ENCODE results near the gene INPP4B. TPM values are rescaled to one million over a fixed set of nuclear protein-coding genes. Genes with fewer than 3 reads are reported as not detected.

The INPP4B gene
- total RNA-seq, 1 experiment from 2014 or later: 0.07 TPM

GRCh38 chr4:142452161-142452855 lies 393.8 kb downstream of the INPP4B start:
- no peaks in the 10 kb centered on the region for H3K79me1 ChIP-seq (ENCODE audit: insufficient read depth, low read depth, low read length, poor library complexity, severe bottlenecking)
- no peak overlapping the region for H3K56ac ChIP-seq (ENCODE audit: insufficient read length, low read depth, low read length)
- H4K5ac ChIP-seq (ENCODE audit: insufficient read length, low read depth, low read length): no peak overlapping the region
- no peak overlapping the region for H2AFZ ChIP-seq (ENCODE audit: low read length)
- no peak overlapping the region for H2BK5ac ChIP-seq (ENCODE audit: insufficient read length, low read length)
- no peak overlapping the region for H3K23ac ChIP-seq (ENCODE audit: insufficient read length, low read depth, low read length)
- no peak overlapping the region for H4K8ac ChIP-seq (replicated peaks; ENCODE audit: insufficient read length, low read depth, low read length)
- H3K27ac Mint-ChIP-seq: no peak overlapping the region
- no peak overlapping the region for H3K14ac ChIP-seq (ENCODE audit: insufficient read depth, low read length)
- no peak for DNase-seq
- no peaks in the 10 kb centered on the region for H4K20me1 ChIP-seq (ENCODE audit: control insufficient read depth, insufficient read depth, insufficient read length)
- TF ChIP-seq CTCF (conservative IDR thresholded peaks at IDR 0.05): no peak
- no peak overlapping the region for H3K27ac ChIP-seq (ENCODE audit: insufficient read length, low read depth, low read length)
- H3K9me3 Mint-ChIP-seq: no peaks in the 10 kb centered on the region
- no peak overlapping the region for H3K4me2 ChIP-seq (ENCODE audit: insufficient read depth, insufficient read length, low read length)
- no peak overlapping the region for H2BK120ac ChIP-seq (ENCODE audit: low read depth, low read length, poor library complexity, severe bottlenecking)
- no peaks in the 10 kb centered on the region for H3K9me3 ChIP-seq (ENCODE audit: control insufficient read depth, low read depth, low read length)
- no peak overlapping the region for H2BK20ac ChIP-seq (ENCODE audit: low read depth, low read length, poor library complexity, severe bottlenecking)
- no peak overlapping the region for H3T11ph ChIP-seq (ENCODE audit: low read length)
- H3K36me3 Mint-ChIP-seq (ENCODE audit: insufficient read depth in 1 of 3, low read depth in 3 of 3): no peaks in the 10 kb centered on the region
- no peak overlapping the region for H4K91ac ChIP-seq (ENCODE audit: insufficient read length, low read depth, low read length)
- no CpG with 5 or more reads among the region's 6 CpGs for WGBS (ENCODE audit: extremely low coverage, insufficient read length, low lambda C conversion rate)
- H2BK12ac ChIP-seq (ENCODE audit: insufficient read length, low read depth, low read length): no peak overlapping the region
- no peak overlapping the region for H3K4ac ChIP-seq (ENCODE audit: low read depth, low read length)
- no peaks in the 10 kb centered on the region for H3K27me3 Mint-ChIP-seq (ENCODE audit: low read depth)
- no peak overlapping the region for H2BK15ac ChIP-seq (ENCODE audit: low read depth, low read length)
- no peaks in the 10 kb centered on the region for H3K27me3 ChIP-seq (ENCODE audit: insufficient read depth, low read length)
- no peak overlapping the region for H3K9ac ChIP-seq (ENCODE audit: extremely low read depth, insufficient read length, low read length)
- H3K4me1 ChIP-seq (ENCODE audit: insufficient read depth, low read length): no peaks in the 10 kb centered on the region
- no peaks in the 10 kb centered on the region for H3K79me2 ChIP-seq (ENCODE audit: insufficient read depth, low read length)
- H3K23me2 ChIP-seq (ENCODE audit: insufficient read length, low read depth, low read length, poor library complexity, severe bottlenecking): no peaks in the 10 kb centered on the region
- no peak overlapping the region for H2AK5ac ChIP-seq (ENCODE audit: insufficient read length, low read length)
- no peak overlapping the region for H3K18ac ChIP-seq (ENCODE audit: insufficient read length, low read depth, low read length)
- H3K4me1 Mint-ChIP-seq: peaks cover 4 to 15% of the 10 kb centered on the region in 2 experiments
- H3K4me3 Mint-ChIP-seq: no peak overlapping the region

Data from H9 (cell line).